ENCODE results near the gene PLCH2. TPM values are rescaled to one million over a fixed set of nuclear protein-coding genes. Genes with fewer than 3 reads are reported as not detected.

The PLCH2 gene
- polyA plus RNA-seq, 1 donor from 2014 or later, result 5.7 TPM

GRCh38 chr1:2427976-2428375 lies 48.1 kb upstream of the PLCH2 start:
- H3K9ac ChIP-seq (ENCODE audit: low read length), result no peak overlapping the region
- no peaks in the 10 kb centered on the region for H3F3A ChIP-seq (ENCODE audit: insufficient read depth, low read length, poor library complexity, severe bottlenecking)
- H3K27ac ChIP-seq (ENCODE audit: low read length), result no peak overlapping the region
- H4K20me1 ChIP-seq (ENCODE audit: insufficient read depth), result no peaks in the 10 kb centered on the region
- TF ChIP-seq POLR2AphosphoS5 (IDR thresholded peaks at IDR 0.05) (no peak), REST (IDR thresholded peaks at IDR 0.05; ENCODE audit: borderline replicate concordance) (no peak), SMC3 (conservative IDR thresholded peaks at IDR 0.05; ENCODE audit: poor library complexity) (no peak), EZH2 (IDR thresholded peaks at IDR 0.05; ENCODE audit: borderline replicate concordance, insufficient read depth, low read length, poor library complexity, severe bottlenecking) (no peak), RAD21 (conservative IDR thresholded peaks at IDR 0.05) (no peak), TAF1 (IDR thresholded peaks at IDR 0.05; ENCODE audit: low read depth) (no peak), MXI1 (conservative IDR thresholded peaks at IDR 0.05; ENCODE audit: poor library complexity, severe bottlenecking) (no peak), CTCF (IDR thresholded peaks at IDR 0.05; ENCODE audit: poor library complexity, severe bottlenecking) (no peak), EP300 (conservative IDR thresholded peaks at IDR 0.05; ENCODE audit: poor library complexity, severe bottlenecking) (no peak)
- no peaks in the 10 kb centered on the region for H3K79me2 ChIP-seq (replicated peaks; ENCODE audit: insufficient read depth, low read length)
- H3K4me3 ChIP-seq (ENCODE audit: low read length), result no peak overlapping the region
- H3K9me3 ChIP-seq (ENCODE audit: low read length), result no peaks in the 10 kb centered on the region
- H3K36me3 ChIP-seq (ENCODE audit: insufficient read depth, low read length), result no peaks in the 10 kb centered on the region
- no peak overlapping the region for H3K4me2 ChIP-seq (ENCODE audit: low read length)
- no peaks in the 10 kb centered on the region for H3K27me3 ChIP-seq (ENCODE audit: insufficient read depth, low read depth, low read length)
- no peak overlapping the region for H2AFZ ChIP-seq (ENCODE audit: low read depth, low read length)
- H3K9me2 ChIP-seq (ENCODE audit: insufficient read depth, low read length), result no peaks in the 10 kb centered on the region

GRCh38 chr1:2428490-2428889 lies 47.6 kb upstream of the PLCH2 start:
- Histone ChIP-seq H3K9ac (ENCODE audit: low read length) (no peak overlapping the region), H4K20me1 (ENCODE audit: insufficient read depth) (no peaks in the 10 kb centered on the region)

More at GRCh38 chr1:2428490-2428889, 47.6 kb upstream of the PLCH2 start:
- Histone ChIP-seq H3K4me3 (ENCODE audit: low read length) (no peak overlapping the region), H3K27ac (ENCODE audit: low read length) (no peak overlapping the region), H3K79me2 (replicated peaks; ENCODE audit: insufficient read depth, low read length) (no peaks in the 10 kb centered on the region), H3K36me3 (ENCODE audit: insufficient read depth, low read length) (no peaks in the 10 kb centered on the region), H3K27me3 (ENCODE audit: insufficient read depth, low read depth, low read length) (no peaks in the 10 kb centered on the region), H3K4me2 (ENCODE audit: low read length) (no peak overlapping the region), H3K9me3 (ENCODE audit: low read length) (no peaks in the 10 kb centered on the region), H3F3A (ENCODE audit: insufficient read depth, low read length, poor library complexity, severe bottlenecking) (no peaks in the 10 kb centered on the region), H2AFZ (ENCODE audit: low read depth, low read length) (no peak overlapping the region), H3K9me2 (ENCODE audit: insufficient read depth, low read length) (no peaks in the 10 kb centered on the region)
- TF ChIP-seq EZH2 (IDR thresholded peaks at IDR 0.05; ENCODE audit: borderline replicate concordance, insufficient read depth, low read length, poor library complexity, severe bottlenecking), result no peak
- TF ChIP-seq EP300 (conservative IDR thresholded peaks at IDR 0.05; ENCODE audit: poor library complexity, severe bottlenecking), result no peak
- TF ChIP-seq RAD21 (conservative IDR thresholded peaks at IDR 0.05), result no peak
- no peak for TF ChIP-seq REST (IDR thresholded peaks at IDR 0.05; ENCODE audit: borderline replicate concordance)
- no peak for TF ChIP-seq TAF1 (IDR thresholded peaks at IDR 0.05; ENCODE audit: low read depth)
- no peak for TF ChIP-seq POLR2AphosphoS5 (IDR thresholded peaks at IDR 0.05)
- TF ChIP-seq CTCF (IDR thresholded peaks at IDR 0.05; ENCODE audit: poor library complexity, severe bottlenecking), result no peak
- no peak for TF ChIP-seq MXI1 (conservative IDR thresholded peaks at IDR 0.05; ENCODE audit: poor library complexity, severe bottlenecking)
- TF ChIP-seq SMC3 (conservative IDR thresholded peaks at IDR 0.05; ENCODE audit: poor library complexity), result no peak
